Lower lobe of right lung (tissue), 2 donors: ENCODE measurements around the gene CEBPE. TPM values are rescaled to one million over a fixed set of nuclear protein-coding genes. Genes with fewer than 3 reads are reported as not detected.

Experiments used
- ATAC-seq, 2 donors: fragments of 200-7000 bp; cut with Tn5 transposase; one replicate each; pipeline ENCODE4 v1.9.1; 2020 to 2022; ENCODE audit warnings: mild to moderate bottlenecking in 2 of 2, moderate library complexity in 2 of 2
- DNase-seq: peaks from one replicate; pipeline ENCODE4 v3.0.0-alpha.2; 2020
- H3K27ac ChIP-seq: fragments of 200-600 bp; one replicate; pipeline ENCODE4 v1.8.0; 2022
- H3K27me3 ChIP-seq: fragments of 200-600 bp; one replicate; pipeline ENCODE4 v1.8.0; 2022; ENCODE audit warnings: low read depth
- H3K36me3 ChIP-seq: fragments of 200-600 bp; one replicate; pipeline ENCODE4 v1.8.0; 2022; ENCODE audit warnings: mild to moderate bottlenecking
- H3K4me1 ChIP-seq: fragments of 200-600 bp; one replicate; pipeline ENCODE4 v1.8.0; 2022
- H3K4me3 ChIP-seq: fragments of 200-600 bp; one replicate; pipeline ENCODE4 v1.8.0; 2022; ENCODE audit warnings: mild to moderate bottlenecking
- H3K9me3 ChIP-seq: fragments of 200-600 bp; one replicate; pipeline ENCODE4 v1.8.0; 2022
- intact Hi-C: fragments of 100-400 bp; cut with DNase I; formaldehyde crosslinking; loops from one replicate; pipeline ENCODE4 v1.11.0; 2022
- total RNA-seq: library from RNA; stranded (reverse); fragmentation: NEBNext Ultra II Directional; extraction: Animal tissue kit (Norgen Biotek cat#: 25700); gene quantifications from one replicate; pipeline ENCODE4 v1.2.1, GENCODE V29; 2021
- TF ChIP-seq, protein P1 (sequence below): fragments of 200-600 bp; IDR thresholded peaks from one replicate; pipeline ENCODE4 v1.8.0; 2022; ENCODE audit warnings: antibody characterized with exemption, mild to moderate bottlenecking
- donor health status: DM: no; HTN: yes; CAD: no; lungs with severe emphysema.

CEBPE gene
- total RNA-seq, 1 donor from 2014 or later = 0.32 TPM

DNA sequence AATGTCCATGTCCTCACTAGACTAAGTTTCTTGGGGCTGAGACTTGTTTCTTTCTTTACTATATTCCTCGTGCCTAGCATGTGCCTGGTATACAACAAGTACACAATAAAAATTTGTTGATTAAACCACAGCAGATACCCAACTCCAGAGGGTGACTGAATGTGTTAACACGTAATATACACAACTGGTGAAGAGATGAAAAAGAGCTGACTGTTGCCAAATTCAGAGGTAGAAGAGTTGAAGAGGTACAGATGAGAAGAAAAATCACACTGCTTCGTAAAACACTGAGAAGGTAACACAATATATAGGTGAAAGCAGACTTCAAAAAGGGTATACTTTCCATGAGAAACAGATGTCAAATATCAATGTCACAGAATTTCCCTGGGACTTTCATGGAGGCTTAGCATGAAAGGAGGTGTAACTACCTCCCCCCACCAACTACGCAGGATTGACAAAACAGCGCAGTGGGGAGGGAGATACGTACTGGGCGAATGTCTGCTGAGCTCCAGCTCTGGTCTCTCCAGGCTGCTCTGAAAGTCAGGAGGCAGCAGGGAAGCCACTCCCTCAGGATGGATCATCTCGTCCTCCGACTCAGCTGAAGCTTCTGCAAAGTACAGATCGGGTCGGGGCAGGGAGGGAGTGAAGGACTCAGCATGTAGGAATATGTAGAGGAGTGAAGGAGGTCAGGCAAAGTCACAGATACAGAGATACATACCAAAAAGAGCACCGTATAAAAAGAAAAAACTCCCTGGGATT lies 29.4 kb downstream of the CEBPE start:
- no peak for ATAC-seq
- Histone ChIP-seq H3K27ac (no peak overlapping the region), H3K4me1 (peaks cover 49% of the 10 kb centered on the region), H3K9me3 (no peaks in the 10 kb centered on the region), H3K4me3 (no peak overlapping the region), H3K27me3 (no peaks in the 10 kb centered on the region), H3K36me3 (peaks cover 87% of the 10 kb centered on the region)
- intact Hi-C loops = no loop called here
- TF ChIP-seq, protein P1, sequence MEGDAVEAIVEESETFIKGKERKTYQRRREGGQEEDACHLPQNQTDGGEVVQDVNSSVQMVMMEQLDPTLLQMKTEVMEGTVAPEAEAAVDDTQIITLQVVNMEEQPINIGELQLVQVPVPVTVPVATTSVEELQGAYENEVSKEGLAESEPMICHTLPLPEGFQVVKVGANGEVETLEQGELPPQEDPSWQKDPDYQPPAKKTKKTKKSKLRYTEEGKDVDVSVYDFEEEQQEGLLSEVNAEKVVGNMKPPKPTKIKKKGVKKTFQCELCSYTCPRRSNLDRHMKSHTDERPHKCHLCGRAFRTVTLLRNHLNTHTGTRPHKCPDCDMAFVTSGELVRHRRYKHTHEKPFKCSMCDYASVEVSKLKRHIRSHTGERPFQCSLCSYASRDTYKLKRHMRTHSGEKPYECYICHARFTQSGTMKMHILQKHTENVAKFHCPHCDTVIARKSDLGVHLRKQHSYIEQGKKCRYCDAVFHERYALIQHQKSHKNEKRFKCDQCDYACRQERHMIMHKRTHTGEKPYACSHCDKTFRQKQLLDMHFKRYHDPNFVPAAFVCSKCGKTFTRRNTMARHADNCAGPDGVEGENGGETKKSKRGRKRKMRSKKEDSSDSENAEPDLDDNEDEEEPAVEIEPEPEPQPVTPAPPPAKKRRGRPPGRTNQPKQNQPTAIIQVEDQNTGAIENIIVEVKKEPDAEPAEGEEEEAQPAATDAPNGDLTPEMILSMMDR = no peak
- no peak for DNase-seq

DNA sequence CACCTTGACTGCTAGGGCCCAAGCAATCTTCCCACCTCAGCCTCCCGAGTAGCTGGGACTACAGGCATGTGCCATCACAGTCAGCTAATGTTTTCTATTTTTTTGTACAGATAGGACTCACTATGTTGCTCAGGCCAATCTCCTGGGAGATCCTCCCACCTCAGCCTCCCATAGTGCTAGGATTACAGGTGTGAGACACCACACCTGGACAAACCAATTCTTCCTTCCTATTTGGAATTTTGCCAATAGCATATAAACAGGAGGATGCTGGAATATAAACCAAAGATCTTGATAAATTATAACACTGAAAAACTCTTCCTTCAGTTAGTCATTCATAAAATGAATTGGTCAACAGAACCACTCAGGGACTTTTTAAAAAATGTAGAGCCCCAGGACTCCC lies 32.5 kb downstream of the CEBPE start:
- TF ChIP-seq, protein P1 = no peak

DNA sequence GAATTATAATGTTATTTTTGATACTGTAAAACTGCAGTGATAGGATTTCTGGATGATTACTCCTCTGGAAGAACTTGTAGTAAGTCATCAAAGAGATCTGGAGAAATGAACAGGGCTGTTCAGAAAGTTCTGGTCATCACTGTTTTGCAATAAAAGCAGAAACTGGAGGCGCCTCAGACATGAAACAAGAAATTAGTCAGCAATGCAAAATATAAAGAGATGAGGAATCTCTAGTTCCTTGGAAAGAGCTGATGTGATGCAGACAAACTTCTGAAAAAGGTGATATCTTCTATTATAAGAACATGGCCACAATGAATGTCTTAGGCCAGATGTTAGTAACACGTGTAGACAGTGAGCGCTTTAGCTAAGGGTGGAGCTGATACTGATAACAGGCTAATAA lies 33.6 kb downstream of the CEBPE start:
- Histone ChIP-seq H3K4me3 (no peak overlapping the region), H3K27me3 (no peaks in the 10 kb centered on the region), H3K4me1 (peaks cover 18% of the 10 kb centered on the region), H3K27ac (no peak overlapping the region), H3K36me3 (peaks cover 100% of the 10 kb centered on the region), H3K9me3 (no peaks in the 10 kb centered on the region)
- intact Hi-C loops = no loop called here
- TF ChIP-seq, protein P1 = no peak
- DNase-seq = no peak
- ATAC-seq = no peak

More for the DNA sequence above, 32.5 kb downstream of the CEBPE start:
- peaks cover 100% of the 10 kb centered on the region for H3K36me3 ChIP-seq
- H3K27me3 ChIP-seq = no peaks in the 10 kb centered on the region
- no peak overlapping the region for H3K27ac ChIP-seq
- no peak overlapping the region for H3K4me3 ChIP-seq
- intact Hi-C loops = no loop called here
- ATAC-seq (no peak), DNase-seq (no peak)
- no peaks in the 10 kb centered on the region for H3K9me3 ChIP-seq
- H3K4me1 ChIP-seq = peaks cover 25% of the 10 kb centered on the region

DNA sequence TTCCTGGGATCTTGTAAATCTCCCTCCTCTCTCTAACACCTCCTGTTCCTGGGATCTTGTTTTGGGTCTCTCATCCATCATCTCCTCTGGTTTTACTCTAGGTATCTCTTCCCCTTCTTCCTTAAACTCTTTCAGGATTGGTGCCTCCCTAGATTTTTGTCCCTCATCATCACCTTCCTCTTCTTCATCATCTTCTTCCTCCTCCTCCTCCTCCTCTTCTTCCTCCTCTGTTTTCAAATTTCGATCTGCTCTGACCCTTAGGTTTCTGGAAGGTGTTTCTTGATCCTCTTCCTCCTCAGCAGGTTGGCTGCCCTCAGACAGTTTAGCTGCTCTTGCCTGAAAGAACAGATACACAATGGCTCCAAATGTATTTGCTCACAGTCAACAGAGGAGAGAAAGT lies 38.6 kb downstream of the CEBPE start:
- TF ChIP-seq, protein P1 = no peak
- Histone ChIP-seq H3K27me3 (no peaks in the 10 kb centered on the region), H3K36me3 (peaks cover 100% of the 10 kb centered on the region), H3K9me3 (no peaks in the 10 kb centered on the region), H3K4me1 (peaks cover 28% of the 10 kb centered on the region), H3K27ac (no peak overlapping the region), H3K4me3 (no peak overlapping the region)
- ATAC-seq = no peak
- DNase-seq = no peak
- intact Hi-C loops = no loop called here

DNA sequence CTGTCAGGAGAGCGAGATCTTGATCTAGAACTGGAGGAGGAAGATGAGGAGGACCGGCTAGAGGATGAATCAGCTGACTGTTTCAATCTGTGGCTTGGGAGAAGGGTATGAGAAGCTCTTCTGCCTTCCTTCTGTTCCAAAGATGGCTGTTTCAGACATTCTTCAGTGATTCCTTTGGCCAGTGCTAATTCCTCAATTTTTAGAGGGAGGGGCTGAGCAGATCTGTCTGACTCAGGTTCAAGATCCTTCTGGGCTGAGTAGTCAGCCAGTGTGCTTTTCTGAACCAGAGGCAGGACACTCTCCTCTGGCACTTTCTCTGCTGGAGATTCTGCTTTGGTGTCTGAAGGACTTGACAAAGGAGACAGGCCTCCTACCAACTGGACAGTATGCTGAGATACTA lies 39.3 kb downstream of the CEBPE start:
- Histone ChIP-seq H3K27me3 (no peaks in the 10 kb centered on the region), H3K27ac (peak overlapping the region; percentile 32), H3K9me3 (no peaks in the 10 kb centered on the region), H3K4me1 (peaks cover 28% of the 10 kb centered on the region), H3K4me3 (no peak overlapping the region), H3K36me3 (peaks cover 100% of the 10 kb centered on the region)
- ATAC-seq (no peak), DNase-seq (no peak)
- TF ChIP-seq, protein P1 = no peak
- intact Hi-C loops = no loop called here
